SK-N-SH (cell line): ENCODE data around the gene OGG1.

Experiments used
- CTCF ChIP-seq: fragments of 200-600 bp; sonication (generic); IDR thresholded peaks from 2 replicates; pipeline ENCODE4 v1.6.1; 2017; ENCODE audit warnings: antibody characterized with exemption, mild to moderate bottlenecking, moderate library complexity
- EP300 ChIP-seq, 2 experiments: IDR thresholded peaks; 2 replicates each; pipeline versions ENCODE4 v1.4.0 to v1.6.1; 2012; ENCODE audit warnings: borderline replicate concordance in 1 of 2, low read depth in 1 of 2, low read length in 1 of 2
- MAX ChIP-seq: IDR thresholded peaks from 2 replicates; pipeline ENCODE4 v1.4.0; 2012; ENCODE audit warnings: low read depth
- NFIC ChIP-seq: IDR thresholded peaks from 2 replicates; pipeline ENCODE4 v1.4.0; 2012; ENCODE audit warnings: borderline replicate concordance
- POLR2AphosphoS5 ChIP-seq: IDR thresholded peaks from 2 replicates; pipeline ENCODE4 v1.6.1; 2012; ENCODE audit warnings: low read depth, low read length
- RAD21 ChIP-seq: IDR thresholded peaks from 2 replicates; pipeline ENCODE4 v1.6.1; 2012; ENCODE audit warnings: mild to moderate bottlenecking, low read length
- REST ChIP-seq: IDR thresholded peaks from 2 replicates; pipeline ENCODE4 v1.6.1; 2012; ENCODE audit warnings: mild to moderate bottlenecking, low read depth, low read length, moderate library complexity
- RFX5 ChIP-seq: IDR thresholded peaks from 2 replicates; pipeline ENCODE4 v1.6.1; 2012; ENCODE audit warnings: mild to moderate bottlenecking, improper control_type of control experiment, low read length
- SIN3A ChIP-seq: IDR thresholded peaks from 2 replicates; pipeline ENCODE4 v1.6.1; 2012; ENCODE audit warnings: low read depth, mild to moderate bottlenecking, low read length, moderate library complexity, borderline replicate concordance
- USF1 ChIP-seq: IDR thresholded peaks from 2 replicates; pipeline ENCODE4 v1.4.0; 2012; ENCODE audit warnings: low read depth, borderline replicate concordance
- USF2 ChIP-seq: fragments of 150-350 bp; IDR thresholded peaks from 2 replicates; pipeline ENCODE4 v1.6.1; 2017; ENCODE audit warnings: antibody characterized with exemption, low read length, low read depth, borderline replicate concordance
- YY1 ChIP-seq: IDR thresholded peaks from 2 replicates; pipeline ENCODE4 v1.4.0; 2012; ENCODE audit warnings: low read depth, mild to moderate bottlenecking

GRCh38 chr3:9778143-9779074 lies 28.7 kb downstream of the OGG1 start:
- no peak for TF ChIP-seq REST
- TF ChIP-seq POLR2AphosphoS5, result no peak
- no peak for TF ChIP-seq CTCF
- TF ChIP-seq YY1, result no peak
- no peak for TF ChIP-seq RFX5
- TF ChIP-seq SIN3A, result no peak
- no peak for TF ChIP-seq USF1
- no peak for TF ChIP-seq RAD21
- TF ChIP-seq USF2, result no peak
- no peak for TF ChIP-seq MAX
- no peak for TF ChIP-seq EP300 (IDR thresholded peaks at IDR 0.05; ENCODE audit: borderline replicate concordance in 1 of 2, low read depth in 1 of 2, low read length in 1 of 2)
- no peak for TF ChIP-seq NFIC
